Measurements from ENCODE around the gene IFT80.
A peak's percentile ranks its signal among the peaks of the same experiment; 100 is the strongest.

The IFT80 gene

DNA sequence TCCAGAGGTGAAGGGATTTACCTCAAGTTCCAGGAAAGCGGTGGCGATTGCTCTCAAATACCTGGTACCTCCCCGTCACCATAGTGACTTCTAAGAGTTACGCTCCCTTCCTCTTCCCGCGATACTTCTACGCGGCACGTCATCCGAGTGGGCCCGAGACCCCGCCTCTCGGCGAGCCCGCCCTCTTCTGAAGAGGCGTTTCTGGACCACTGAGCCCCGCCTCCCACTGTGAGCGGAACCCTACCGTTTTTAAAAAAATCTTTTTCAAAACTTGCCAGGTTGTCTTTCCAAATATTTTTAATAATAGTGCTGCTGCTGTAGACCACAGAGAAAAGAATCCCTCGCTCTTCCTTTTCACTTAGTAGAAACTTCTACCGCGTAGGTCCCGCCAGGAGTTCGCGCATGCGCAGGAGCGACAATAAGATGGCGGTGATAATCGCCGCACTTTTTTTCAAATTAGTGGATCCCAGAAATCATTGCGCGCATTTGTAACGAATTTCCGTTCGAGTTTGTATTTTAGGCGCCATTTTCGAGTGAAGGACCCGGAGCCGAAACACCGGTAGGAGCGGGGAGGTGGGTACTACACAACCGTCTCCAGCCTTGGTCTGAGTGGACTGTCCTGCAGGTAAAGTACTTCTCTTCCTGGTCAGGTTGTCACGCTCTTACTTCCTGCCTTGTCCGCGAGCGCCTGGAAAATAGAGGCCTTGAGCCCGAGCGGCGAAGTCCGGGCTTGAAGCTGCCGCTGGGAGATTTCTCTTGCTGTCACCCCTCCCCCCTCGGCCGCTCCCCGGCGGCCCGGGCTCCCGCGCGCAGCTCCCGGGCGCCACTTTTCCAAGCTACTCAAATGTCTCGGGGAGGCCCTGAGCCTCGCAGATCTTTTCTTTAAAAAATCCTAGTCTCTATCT lies at the start of gene IFT80, which contains the start of gene SMC4:
Gene IFT80, minus strand, starts transcription at position 101 of the 905 bp plus-strand sequence. CDS start 14,625 bp downstream, outside the sequence.
Gene SMC4, plus strand, starts transcription at position 526 of the 905 bp plus-strand sequence. CDS start 1,177 bp downstream, outside the sequence.
- peak within 1 kb of the TSS; percentile 97 for H3K9ac ChIP-seq (ENCODE audit: low read depth, low read length)
- peaks cover 23% of the 10 kb centered on the region for H3K4me1 ChIP-seq (ENCODE audit: control insufficient read depth, insufficient read depth, low read length)

DNA sequence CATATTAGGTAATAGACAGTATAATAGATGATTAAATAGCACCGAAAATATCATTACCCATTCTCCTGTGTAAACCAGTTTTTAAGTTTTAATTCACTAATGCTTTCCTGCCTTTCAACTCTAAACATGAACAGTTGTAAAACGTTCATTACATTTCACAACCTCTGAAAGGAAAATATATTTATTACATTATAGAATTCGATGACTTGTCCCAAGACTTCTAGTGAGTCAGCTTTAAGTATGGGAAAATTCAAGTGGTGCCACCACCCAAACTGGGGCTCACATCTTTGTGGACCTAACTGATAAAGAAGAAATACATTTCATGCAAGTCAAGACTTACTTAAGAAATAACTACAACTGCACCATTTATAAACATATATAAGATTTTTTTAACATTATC lies 48.5 kb upstream of the IFT80 start:
- Histone ChIP-seq H3K4me3 (ENCODE audit: low read depth, low read length) (peak overlapping the region; percentile 98), H3K4me1 (ENCODE audit: control insufficient read depth, insufficient read depth, low read length) (peaks cover 14% of the 10 kb centered on the region), H3K9me3 (ENCODE audit: control insufficient read depth, insufficient read depth, low read length) (no peaks in the 10 kb centered on the region), H3K36me3 (ENCODE audit: control insufficient read depth, insufficient read depth, low read length) (peaks cover 51% of the 10 kb centered on the region), H3K27ac (ENCODE audit: low read depth, low read length) (no peak overlapping the region), H3K9ac (ENCODE audit: low read depth, low read length) (no peak overlapping the region), H3K27me3 (ENCODE audit: control insufficient read depth, insufficient read depth, low read length) (no peaks in the 10 kb centered on the region)

More for the DNA sequence above, at the start of gene IFT80, which contains the start of gene SMC4:
- Histone ChIP-seq H3K36me3 (ENCODE audit: control insufficient read depth, insufficient read depth, low read length) (peaks cover 27% of the 10 kb centered on the region), H3K4me3 (ENCODE audit: low read depth, low read length) (peak within 1 kb of the TSS; percentile 97), H3K27ac (ENCODE audit: low read depth, low read length) (peak within 1 kb of the TSS; percentile 100), H3K27me3 (ENCODE audit: control insufficient read depth, insufficient read depth, low read length) (no peaks in the 10 kb centered on the region), H3K9me3 (ENCODE audit: control insufficient read depth, insufficient read depth, low read length) (no peaks in the 10 kb centered on the region)

DNA sequence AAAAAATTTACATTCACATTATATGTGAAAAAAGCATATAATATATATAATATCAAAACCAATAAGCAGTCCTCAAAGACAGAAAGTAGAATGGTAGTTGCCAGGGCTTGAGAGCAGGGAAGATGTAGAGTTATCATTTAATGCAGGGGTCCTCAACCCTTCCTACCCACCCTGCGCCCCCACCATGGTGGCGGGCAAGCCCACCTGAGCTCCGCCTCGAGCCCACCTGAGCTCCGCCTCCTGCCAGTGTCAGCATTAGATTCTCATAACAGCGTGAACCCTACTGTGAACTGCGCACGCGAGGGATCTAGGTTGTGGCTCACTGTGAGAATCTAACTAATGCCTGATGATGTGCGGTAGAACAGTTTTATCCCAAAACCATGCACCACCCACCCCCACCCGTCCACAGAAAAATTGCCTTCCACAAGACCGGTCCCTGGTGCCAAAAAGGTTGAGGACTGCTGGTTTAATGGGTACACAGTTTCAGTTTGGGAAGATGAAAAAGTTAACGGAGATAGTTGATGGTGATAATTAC lies 47.6 kb upstream of the IFT80 start:
- no peaks in the 10 kb centered on the region for H3K9me3 ChIP-seq (ENCODE audit: control insufficient read depth, insufficient read depth, low read length)
- H3K4me3 ChIP-seq (ENCODE audit: low read depth, low read length) = peak overlapping the region; percentile 98; the same call in 1 of the 2 replicates
- H3K27me3 ChIP-seq (ENCODE audit: control insufficient read depth, insufficient read depth, low read length) = no peaks in the 10 kb centered on the region
- peaks cover 14% of the 10 kb centered on the region for H3K4me1 ChIP-seq (ENCODE audit: control insufficient read depth, insufficient read depth, low read length)
- H3K36me3 ChIP-seq (ENCODE audit: control insufficient read depth, insufficient read depth, low read length) = peaks cover 53% of the 10 kb centered on the region
- no peak overlapping the region for H3K27ac ChIP-seq (ENCODE audit: low read depth, low read length)
- H3K9ac ChIP-seq (ENCODE audit: low read depth, low read length) = no peak overlapping the region

DNA sequence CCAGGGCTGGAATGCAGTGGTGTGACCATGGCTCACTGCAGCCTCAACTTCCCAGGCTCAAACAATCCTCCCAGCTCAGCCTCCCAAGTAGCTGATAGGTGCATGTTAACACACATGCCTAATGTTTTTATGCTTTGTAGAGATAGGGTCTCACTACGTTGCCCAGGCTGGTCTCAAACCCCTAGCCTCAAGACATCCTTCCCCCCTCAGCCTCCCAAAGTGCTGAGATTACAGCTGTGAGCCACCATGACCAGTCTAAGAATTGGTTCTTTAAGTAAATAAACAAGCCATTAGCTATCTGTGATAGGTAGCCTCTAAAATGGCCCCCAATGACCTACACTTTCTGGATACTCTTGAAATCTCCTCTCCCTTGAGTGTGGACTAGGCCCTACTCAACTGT lies 46.8 kb upstream of the IFT80 start:
- peaks cover 55% of the 10 kb centered on the region for H3K36me3 ChIP-seq (ENCODE audit: control insufficient read depth, insufficient read depth, low read length)
- H3K4me3 ChIP-seq (ENCODE audit: low read depth, low read length) = no peak overlapping the region

DNA sequence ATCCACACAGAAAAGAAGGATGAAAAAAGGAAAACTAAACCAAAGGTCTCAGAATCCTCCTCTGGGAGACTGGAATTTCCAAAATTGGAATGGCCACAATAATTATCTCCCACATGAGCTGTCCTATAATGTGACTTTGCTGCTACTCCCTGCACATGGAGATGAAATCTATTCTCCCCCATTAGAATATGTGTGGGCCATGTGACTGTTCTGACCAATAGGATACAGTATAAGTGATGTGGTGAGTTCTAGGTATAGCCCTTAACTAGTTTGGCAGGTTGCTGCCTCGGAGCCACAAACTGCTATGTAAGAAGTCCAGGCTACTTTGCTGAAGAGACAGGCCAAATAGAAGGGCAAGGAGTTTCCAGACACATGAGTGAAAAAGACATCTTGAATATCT lies 45.4 kb upstream of the IFT80 start:
- no peak overlapping the region for H3K27ac ChIP-seq (ENCODE audit: low read depth, low read length)
- no peak overlapping the region for H3K4me3 ChIP-seq (ENCODE audit: low read depth, low read length)
- H3K4me1 ChIP-seq (ENCODE audit: control insufficient read depth, insufficient read depth, low read length) = peaks cover 5% of the 10 kb centered on the region; the same call in 1 of the 2 replicates
- H3K27me3 ChIP-seq (ENCODE audit: control insufficient read depth, insufficient read depth, low read length) = no peaks in the 10 kb centered on the region
- H3K9me3 ChIP-seq (ENCODE audit: control insufficient read depth, insufficient read depth, low read length) = no peaks in the 10 kb centered on the region
- no peak overlapping the region for H3K9ac ChIP-seq (ENCODE audit: low read depth, low read length)
- H3K36me3 ChIP-seq (ENCODE audit: control insufficient read depth, insufficient read depth, low read length) = peaks cover 68% of the 10 kb centered on the region

More for the DNA sequence above, 46.8 kb upstream of the IFT80 start:
- no peaks in the 10 kb centered on the region for H3K9me3 ChIP-seq (ENCODE audit: control insufficient read depth, insufficient read depth, low read length)
- no peaks in the 10 kb centered on the region for H3K27me3 ChIP-seq (ENCODE audit: control insufficient read depth, insufficient read depth, low read length)
- peaks cover 11% of the 10 kb centered on the region for H3K4me1 ChIP-seq (ENCODE audit: control insufficient read depth, insufficient read depth, low read length)
- H3K27ac ChIP-seq (ENCODE audit: low read depth, low read length) = no peak overlapping the region
- H3K9ac ChIP-seq (ENCODE audit: low read depth, low read length) = no peak overlapping the region

DNA sequence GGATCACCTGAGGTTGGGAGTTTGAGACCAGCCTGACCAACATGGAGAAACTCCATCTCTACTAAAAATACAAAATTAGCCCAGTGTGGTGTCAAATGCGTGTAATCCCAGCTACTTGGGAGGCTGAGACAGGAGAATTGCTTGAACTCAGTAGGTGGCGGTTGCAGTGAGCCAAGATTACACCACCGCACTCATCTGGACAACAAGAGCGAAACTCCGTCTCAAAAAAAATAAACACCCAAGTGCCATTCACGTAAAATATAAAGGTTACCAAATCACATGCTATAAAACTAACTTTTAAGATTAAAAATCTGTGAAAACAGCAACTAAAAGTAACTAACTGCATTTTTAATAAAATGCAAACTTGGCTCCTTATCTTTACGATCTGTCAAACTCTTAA lies 41.7 kb upstream of the IFT80 start:
- Histone ChIP-seq H3K9me3 (ENCODE audit: control insufficient read depth, insufficient read depth, low read length) (no peaks in the 10 kb centered on the region), H3K9ac (ENCODE audit: low read depth, low read length) (no peak overlapping the region), H3K27ac (ENCODE audit: low read depth, low read length) (no peak overlapping the region), H3K36me3 (ENCODE audit: control insufficient read depth, insufficient read depth, low read length) (peaks cover 79% of the 10 kb centered on the region), H3K27me3 (ENCODE audit: control insufficient read depth, insufficient read depth, low read length) (no peaks in the 10 kb centered on the region), H3K4me3 (ENCODE audit: low read depth, low read length) (no peak overlapping the region), H3K4me1 (ENCODE audit: control insufficient read depth, insufficient read depth, low read length) (no peaks in the 10 kb centered on the region)

DNA sequence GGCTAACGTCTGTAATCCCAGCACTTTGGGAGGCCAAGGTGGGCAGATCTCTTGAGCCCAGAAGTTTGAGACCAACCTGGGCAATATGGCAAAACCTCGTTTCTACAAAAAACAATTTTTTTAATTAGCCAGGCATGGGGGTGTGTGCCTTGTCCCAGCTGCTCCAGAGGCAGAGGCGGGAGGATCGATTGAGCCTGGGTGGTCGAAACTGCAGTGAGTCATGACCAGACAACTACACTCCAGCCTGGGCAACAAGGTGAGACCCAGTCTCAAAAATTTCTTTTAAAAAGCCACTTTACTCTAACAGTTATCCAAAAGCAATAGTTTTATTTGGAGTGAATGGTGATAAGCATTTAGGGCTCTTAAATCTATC lies 38.0 kb upstream of the IFT80 start:
- Histone ChIP-seq H3K36me3 (ENCODE audit: control insufficient read depth, insufficient read depth, low read length) (peaks cover 87% of the 10 kb centered on the region), H3K9me3 (ENCODE audit: control insufficient read depth, insufficient read depth, low read length) (no peaks in the 10 kb centered on the region), H3K27ac (ENCODE audit: low read depth, low read length) (no peak overlapping the region), H3K27me3 (ENCODE audit: control insufficient read depth, insufficient read depth, low read length) (no peaks in the 10 kb centered on the region), H3K4me3 (ENCODE audit: low read depth, low read length) (no peak overlapping the region), H3K9ac (ENCODE audit: low read depth, low read length) (no peak overlapping the region), H3K4me1 (ENCODE audit: control insufficient read depth, insufficient read depth, low read length) (no peaks in the 10 kb centered on the region)

DNA sequence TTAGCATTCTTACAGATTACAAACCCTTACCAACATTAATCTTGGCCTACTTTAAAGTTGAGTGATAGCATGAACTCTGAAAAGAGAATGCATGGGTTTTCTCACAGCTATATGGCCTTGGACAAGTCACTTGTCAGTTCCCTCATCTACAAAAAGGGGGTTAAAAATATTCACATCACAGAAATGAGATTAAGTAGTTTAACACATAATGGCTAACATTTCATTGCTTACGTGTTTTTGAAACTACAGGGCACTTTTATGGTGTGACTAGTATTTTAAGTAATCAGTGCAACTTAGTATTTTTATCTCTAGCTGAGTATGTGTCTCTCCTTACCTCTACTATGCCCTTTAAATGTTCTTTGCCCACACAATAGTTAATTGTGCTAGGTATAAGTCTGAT lies 36.7 kb upstream of the IFT80 start:
- Histone ChIP-seq H3K27ac (ENCODE audit: low read depth, low read length) (no peak overlapping the region), H3K36me3 (ENCODE audit: control insufficient read depth, insufficient read depth, low read length) (peaks cover 97% of the 10 kb centered on the region), H3K4me1 (ENCODE audit: control insufficient read depth, insufficient read depth, low read length) (no peaks in the 10 kb centered on the region), H3K9me3 (ENCODE audit: control insufficient read depth, insufficient read depth, low read length) (no peaks in the 10 kb centered on the region), H3K27me3 (ENCODE audit: control insufficient read depth, insufficient read depth, low read length) (no peaks in the 10 kb centered on the region), H3K4me3 (ENCODE audit: low read depth, low read length) (no peak overlapping the region), H3K9ac (ENCODE audit: low read depth, low read length) (no peak overlapping the region)

DNA sequence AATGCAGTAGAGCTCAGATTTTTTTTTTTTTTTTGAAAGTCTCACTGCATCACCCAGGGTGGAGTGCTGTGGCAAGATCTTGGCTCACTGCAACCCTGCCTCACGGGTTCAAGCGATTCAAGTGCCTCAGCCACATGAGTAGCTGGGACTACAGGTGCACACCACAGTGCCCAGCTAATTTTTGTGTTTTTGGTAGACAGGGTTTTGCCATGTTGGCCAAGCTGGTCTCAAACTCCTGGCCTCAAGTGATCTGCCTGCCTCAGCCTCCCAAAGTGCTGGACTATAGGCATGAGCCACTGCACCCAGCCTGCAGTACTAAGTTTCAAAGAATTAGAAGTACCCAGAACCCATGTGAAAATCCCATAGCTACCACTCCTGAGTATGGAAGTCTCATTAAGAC lies 36.1 kb upstream of the IFT80 start:
- Histone ChIP-seq H3K9me3 (ENCODE audit: control insufficient read depth, insufficient read depth, low read length) (no peaks in the 10 kb centered on the region), H3K36me3 (ENCODE audit: control insufficient read depth, insufficient read depth, low read length) (peaks cover 98% of the 10 kb centered on the region), H3K27me3 (ENCODE audit: control insufficient read depth, insufficient read depth, low read length) (no peaks in the 10 kb centered on the region), H3K4me1 (ENCODE audit: control insufficient read depth, insufficient read depth, low read length) (no peaks in the 10 kb centered on the region), H3K9ac (ENCODE audit: low read depth, low read length) (no peak overlapping the region), H3K4me3 (ENCODE audit: low read depth, low read length) (no peak overlapping the region), H3K27ac (ENCODE audit: low read depth, low read length) (no peak overlapping the region)

DNA sequence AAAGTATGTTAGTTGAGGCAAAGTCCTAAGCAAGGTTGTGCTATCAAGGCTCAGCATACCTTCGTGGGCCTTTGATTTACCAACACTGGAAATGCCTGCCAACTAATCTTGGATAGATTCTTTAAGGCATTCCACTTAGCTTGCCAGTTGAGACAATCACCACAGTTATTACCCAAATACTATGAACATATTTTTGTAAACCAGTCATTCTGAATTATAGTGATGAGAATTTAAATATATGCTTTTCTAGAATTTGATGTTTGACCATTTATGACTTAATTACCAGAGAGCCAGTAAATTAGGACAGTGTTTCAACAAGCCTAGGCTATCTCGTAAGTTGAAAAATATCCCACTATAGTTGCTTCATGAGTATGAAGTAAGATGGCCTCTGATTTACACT lies 35.0 kb upstream of the IFT80 start:
- no peak overlapping the region for H3K9ac ChIP-seq (ENCODE audit: low read depth, low read length)
- H3K36me3 ChIP-seq (ENCODE audit: control insufficient read depth, insufficient read depth, low read length) = peaks cover 97% of the 10 kb centered on the region
- H3K27me3 ChIP-seq (ENCODE audit: control insufficient read depth, insufficient read depth, low read length) = no peaks in the 10 kb centered on the region
- H3K4me3 ChIP-seq (ENCODE audit: low read depth, low read length) = no peak overlapping the region
- no peak overlapping the region for H3K27ac ChIP-seq (ENCODE audit: low read depth, low read length)
- H3K4me1 ChIP-seq (ENCODE audit: control insufficient read depth, insufficient read depth, low read length) = no peaks in the 10 kb centered on the region
- no peaks in the 10 kb centered on the region for H3K9me3 ChIP-seq (ENCODE audit: control insufficient read depth, insufficient read depth, low read length)

DNA sequence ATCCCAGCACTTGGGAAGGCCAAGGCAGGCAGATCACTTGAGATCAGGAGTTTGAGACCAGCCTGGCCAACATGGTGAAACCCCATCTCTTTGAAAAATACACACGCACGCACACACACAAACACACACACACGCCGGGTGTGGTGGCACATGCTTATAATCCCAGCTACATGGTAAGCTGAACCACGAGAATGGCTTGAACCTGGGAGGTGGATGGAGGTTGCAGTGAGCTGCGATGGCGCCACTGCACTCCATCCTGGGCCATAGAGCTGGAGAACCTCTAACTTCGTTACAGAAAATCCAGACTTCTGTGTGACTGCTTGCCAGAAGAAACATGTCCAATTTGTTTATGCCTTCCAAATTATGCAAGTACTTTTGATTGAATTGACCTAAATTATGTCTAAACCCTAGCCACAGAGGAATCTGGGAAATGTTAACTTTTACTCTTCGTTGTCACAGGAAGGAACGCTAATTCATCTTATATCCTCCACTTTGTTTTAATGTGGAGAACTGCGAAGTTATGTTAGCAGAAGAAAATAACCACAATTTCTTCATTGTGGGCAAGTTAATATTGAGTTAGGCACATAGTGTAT lies 28.9 kb upstream of the IFT80 start:
- Histone ChIP-seq H3K36me3 (ENCODE audit: control insufficient read depth, insufficient read depth, low read length) (peaks cover 99% of the 10 kb centered on the region), H3K4me3 (ENCODE audit: low read depth, low read length) (no peak overlapping the region), H3K27ac (ENCODE audit: low read depth, low read length) (no peak overlapping the region), H3K9me3 (ENCODE audit: control insufficient read depth, insufficient read depth, low read length) (no peaks in the 10 kb centered on the region), H3K9ac (ENCODE audit: low read depth, low read length) (no peak overlapping the region), H3K27me3 (ENCODE audit: control insufficient read depth, insufficient read depth, low read length) (no peaks in the 10 kb centered on the region), H3K4me1 (ENCODE audit: control insufficient read depth, insufficient read depth, low read length) (no peaks in the 10 kb centered on the region)
